Measurements from ENCODE around the gene ANKRD33.

GRCh38 chr12:51896236-51896635, 8.3 kb downstream of the ANKRD33 start:
- no peak for TF ChIP-seq CTCF (IDR thresholded peaks at IDR 0.05)
- TF ChIP-seq POLR2A (IDR thresholded peaks at IDR 0.05): no peak

Measured in esophagus squamous epithelium (tissue), 4 donors.